ENCODE results near the gene ARHGAP18. TPM values are rescaled to one million over a fixed set of nuclear protein-coding genes. Genes with fewer than 3 reads are reported as not detected.

ARHGAP18 gene
- total and polyA plus RNA-seq, 4 donors, result 1.6 to 8.0 (median 3.0) TPM

DNA sequence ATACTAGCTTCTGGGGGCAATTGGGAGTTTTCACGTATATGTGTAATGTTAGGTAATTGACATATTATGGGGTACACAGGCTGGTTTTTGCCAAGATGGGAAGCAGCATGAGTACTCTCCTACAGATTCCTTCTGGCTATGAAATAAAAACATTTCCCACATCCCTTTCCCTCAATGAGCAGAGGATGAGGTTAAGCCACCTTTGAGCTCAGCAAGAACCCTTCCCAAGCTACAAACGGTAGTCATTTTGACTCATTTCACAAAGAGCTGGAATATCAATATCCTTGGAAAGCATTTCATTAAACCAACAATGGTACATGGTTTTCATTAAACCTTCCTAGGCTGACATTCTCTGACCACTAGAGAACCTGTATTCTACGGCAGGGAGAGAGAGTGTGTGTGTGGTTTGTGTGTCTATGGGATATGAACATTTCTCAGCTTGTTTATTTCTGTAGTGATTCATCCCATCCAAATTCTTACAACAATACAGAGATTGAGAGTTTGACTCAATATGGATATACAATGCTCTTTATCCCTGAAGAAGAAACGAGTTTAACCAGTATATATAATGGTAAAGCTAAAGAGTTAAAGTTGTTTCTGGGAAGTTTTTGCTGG lies 119.5 kb downstream of the ARHGAP18 start:
- WGBS, result 93% methylated on average over 4 of the region's 4 CpGs
- H3K36me3 ChIP-seq (ENCODE audit: control insufficient read depth in 4 of 4, insufficient read depth in 3 of 4, low read depth in 1 of 4, low read length in 3 of 4), result no peaks in the 10 kb centered on the region
- H3K9ac ChIP-seq (ENCODE audit: low read depth in 1 of 2, low read length in 2 of 2), result no peak overlapping the region
- no peaks in the 10 kb centered on the region for H3K27me3 ChIP-seq (ENCODE audit: control insufficient read depth in 4 of 4, insufficient read depth in 4 of 4, low read length in 3 of 4)
- peaks cover 0 to 22% (median 18%) of the 10 kb centered on the region in 4 donors for H3K4me1 ChIP-seq (ENCODE audit: control insufficient read depth in 4 of 4, insufficient read depth in 4 of 4, low read length in 3 of 4)
- no peak overlapping the region for H3K27ac ChIP-seq (ENCODE audit: low read depth in 1 of 2, low read length in 2 of 2)
- no peak for TF ChIP-seq FOXA1 (IDR thresholded peaks at IDR 0.05)
- no peak for TF ChIP-seq YY1 (IDR thresholded peaks at IDR 0.05)
- TF ChIP-seq, protein P1, sequence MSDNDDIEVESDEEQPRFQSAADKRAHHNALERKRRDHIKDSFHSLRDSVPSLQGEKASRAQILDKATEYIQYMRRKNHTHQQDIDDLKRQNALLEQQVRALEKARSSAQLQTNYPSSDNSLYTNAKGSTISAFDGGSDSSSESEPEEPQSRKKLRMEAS (IDR thresholded peaks at IDR 0.05), result no peak
- no peak for TF ChIP-seq RAD21 (IDR thresholded peaks at IDR 0.05)
- TF ChIP-seq EGR1 (IDR thresholded peaks at IDR 0.05; ENCODE audit: low read depth in 2 of 2), result no peak
- TF ChIP-seq JUND (IDR thresholded peaks at IDR 0.05), result no peak
- TF ChIP-seq, protein P2, sequence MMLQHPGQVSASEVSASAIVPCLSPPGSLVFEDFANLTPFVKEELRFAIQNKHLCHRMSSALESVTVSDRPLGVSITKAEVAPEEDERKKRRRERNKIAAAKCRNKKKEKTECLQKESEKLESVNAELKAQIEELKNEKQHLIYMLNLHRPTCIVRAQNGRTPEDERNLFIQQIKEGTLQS (IDR thresholded peaks at IDR 0.05), result no peak
- no peak for TF ChIP-seq RXRA (IDR thresholded peaks at IDR 0.05)
- TF ChIP-seq HNF4A (conservative IDR thresholded peaks at IDR 0.05), result no peak
- TF ChIP-seq, protein P3, sequence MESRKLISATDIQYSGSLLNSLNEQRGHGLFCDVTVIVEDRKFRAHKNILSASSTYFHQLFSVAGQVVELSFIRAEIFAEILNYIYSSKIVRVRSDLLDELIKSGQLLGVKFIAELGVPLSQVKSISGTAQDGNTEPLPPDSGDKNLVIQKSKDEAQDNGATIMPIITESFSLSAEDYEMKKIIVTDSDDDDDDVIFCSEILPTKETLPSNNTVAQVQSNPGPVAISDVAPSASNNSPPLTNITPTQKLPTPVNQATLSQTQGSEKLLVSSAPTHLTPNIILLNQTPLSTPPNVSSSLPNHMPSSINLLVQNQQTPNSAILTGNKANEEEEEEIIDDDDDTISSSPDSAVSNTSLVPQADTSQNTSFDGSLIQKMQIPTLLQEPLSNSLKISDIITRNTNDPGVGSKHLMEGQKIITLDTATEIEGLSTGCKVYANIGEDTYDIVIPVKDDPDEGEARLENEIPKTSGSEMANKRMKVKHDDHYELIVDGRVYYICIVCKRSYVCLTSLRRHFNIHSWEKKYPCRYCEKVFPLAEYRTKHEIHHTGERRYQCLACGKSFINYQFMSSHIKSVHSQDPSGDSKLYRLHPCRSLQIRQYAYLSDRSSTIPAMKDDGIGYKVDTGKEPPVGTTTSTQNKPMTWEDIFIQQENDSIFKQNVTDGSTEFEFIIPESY (IDR thresholded peaks at IDR 0.05), result no peak
- TF ChIP-seq HNF4G (IDR thresholded peaks at IDR 0.05), result no peak
- no peak for TF ChIP-seq FOXA2 (IDR thresholded peaks at IDR 0.05)
- TF ChIP-seq NR2F2 (IDR thresholded peaks at IDR 0.05), result no peak
- TF ChIP-seq TAF1 (conservative IDR thresholded peaks at IDR 0.05), result no peak
- no peak for TF ChIP-seq SP1 (IDR thresholded peaks at IDR 0.05)
- TF ChIP-seq, protein P4, sequence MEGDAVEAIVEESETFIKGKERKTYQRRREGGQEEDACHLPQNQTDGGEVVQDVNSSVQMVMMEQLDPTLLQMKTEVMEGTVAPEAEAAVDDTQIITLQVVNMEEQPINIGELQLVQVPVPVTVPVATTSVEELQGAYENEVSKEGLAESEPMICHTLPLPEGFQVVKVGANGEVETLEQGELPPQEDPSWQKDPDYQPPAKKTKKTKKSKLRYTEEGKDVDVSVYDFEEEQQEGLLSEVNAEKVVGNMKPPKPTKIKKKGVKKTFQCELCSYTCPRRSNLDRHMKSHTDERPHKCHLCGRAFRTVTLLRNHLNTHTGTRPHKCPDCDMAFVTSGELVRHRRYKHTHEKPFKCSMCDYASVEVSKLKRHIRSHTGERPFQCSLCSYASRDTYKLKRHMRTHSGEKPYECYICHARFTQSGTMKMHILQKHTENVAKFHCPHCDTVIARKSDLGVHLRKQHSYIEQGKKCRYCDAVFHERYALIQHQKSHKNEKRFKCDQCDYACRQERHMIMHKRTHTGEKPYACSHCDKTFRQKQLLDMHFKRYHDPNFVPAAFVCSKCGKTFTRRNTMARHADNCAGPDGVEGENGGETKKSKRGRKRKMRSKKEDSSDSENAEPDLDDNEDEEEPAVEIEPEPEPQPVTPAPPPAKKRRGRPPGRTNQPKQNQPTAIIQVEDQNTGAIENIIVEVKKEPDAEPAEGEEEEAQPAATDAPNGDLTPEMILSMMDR (IDR thresholded peaks at IDR 0.05; ENCODE audit: low read depth, low read length, missing input control), result no peak
- TF ChIP-seq GABPA (IDR thresholded peaks at IDR 0.05 in 1 of 2, conservative IDR thresholded peaks at IDR 0.05 in 1 of 2), result no peak
- TF ChIP-seq, protein P5, sequence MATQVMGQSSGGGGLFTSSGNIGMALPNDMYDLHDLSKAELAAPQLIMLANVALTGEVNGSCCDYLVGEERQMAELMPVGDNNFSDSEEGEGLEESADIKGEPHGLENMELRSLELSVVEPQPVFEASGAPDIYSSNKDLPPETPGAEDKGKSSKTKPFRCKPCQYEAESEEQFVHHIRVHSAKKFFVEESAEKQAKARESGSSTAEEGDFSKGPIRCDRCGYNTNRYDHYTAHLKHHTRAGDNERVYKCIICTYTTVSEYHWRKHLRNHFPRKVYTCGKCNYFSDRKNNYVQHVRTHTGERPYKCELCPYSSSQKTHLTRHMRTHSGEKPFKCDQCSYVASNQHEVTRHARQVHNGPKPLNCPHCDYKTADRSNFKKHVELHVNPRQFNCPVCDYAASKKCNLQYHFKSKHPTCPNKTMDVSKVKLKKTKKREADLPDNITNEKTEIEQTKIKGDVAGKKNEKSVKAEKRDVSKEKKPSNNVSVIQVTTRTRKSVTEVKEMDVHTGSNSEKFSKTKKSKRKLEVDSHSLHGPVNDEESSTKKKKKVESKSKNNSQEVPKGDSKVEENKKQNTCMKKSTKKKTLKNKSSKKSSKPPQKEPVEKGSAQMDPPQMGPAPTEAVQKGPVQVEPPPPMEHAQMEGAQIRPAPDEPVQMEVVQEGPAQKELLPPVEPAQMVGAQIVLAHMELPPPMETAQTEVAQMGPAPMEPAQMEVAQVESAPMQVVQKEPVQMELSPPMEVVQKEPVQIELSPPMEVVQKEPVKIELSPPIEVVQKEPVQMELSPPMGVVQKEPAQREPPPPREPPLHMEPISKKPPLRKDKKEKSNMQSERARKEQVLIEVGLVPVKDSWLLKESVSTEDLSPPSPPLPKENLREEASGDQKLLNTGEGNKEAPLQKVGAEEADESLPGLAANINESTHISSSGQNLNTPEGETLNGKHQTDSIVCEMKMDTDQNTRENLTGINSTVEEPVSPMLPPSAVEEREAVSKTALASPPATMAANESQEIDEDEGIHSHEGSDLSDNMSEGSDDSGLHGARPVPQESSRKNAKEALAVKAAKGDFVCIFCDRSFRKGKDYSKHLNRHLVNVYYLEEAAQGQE (IDR thresholded peaks at IDR 0.05), result no peak
- DNase-seq (ENCODE audit: low spot score), result no peak
- H3K4me3 ChIP-seq (ENCODE audit: low read depth in 1 of 3, low read length in 3 of 3), result no peak overlapping the region
- H3K9me3 ChIP-seq (ENCODE audit: control insufficient read depth in 4 of 4, low read length in 3 of 4), result no peaks in the 10 kb centered on the region

Measured in liver (tissue), 9 donors.